ENCODE measurements around the gene ERCC6L2.

ERCC6L2 gene

DNA sequence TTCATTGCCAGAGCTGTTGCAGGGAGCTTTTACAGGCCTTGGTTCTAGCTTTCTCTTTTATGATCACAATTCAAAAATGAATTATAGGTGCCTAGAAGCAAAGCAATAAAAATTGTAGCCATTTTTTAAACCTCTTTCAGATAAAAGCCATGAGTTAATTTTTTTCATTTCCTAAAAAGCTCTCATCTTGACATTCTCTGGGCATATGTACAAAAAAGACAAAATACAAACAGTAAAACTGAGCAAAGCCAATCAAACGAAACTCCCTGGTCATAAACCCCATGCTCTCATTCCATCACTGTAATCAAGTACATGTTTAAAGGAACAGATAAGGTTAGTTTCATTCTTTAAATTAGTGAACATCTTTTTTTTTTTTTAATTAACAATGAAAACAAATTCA is 101.9 kb downstream of the ERCC6L2 start:
- H3K4me3 ChIP-seq (ENCODE audit: low read depth, low read length), result no peak overlapping the region

DNA sequence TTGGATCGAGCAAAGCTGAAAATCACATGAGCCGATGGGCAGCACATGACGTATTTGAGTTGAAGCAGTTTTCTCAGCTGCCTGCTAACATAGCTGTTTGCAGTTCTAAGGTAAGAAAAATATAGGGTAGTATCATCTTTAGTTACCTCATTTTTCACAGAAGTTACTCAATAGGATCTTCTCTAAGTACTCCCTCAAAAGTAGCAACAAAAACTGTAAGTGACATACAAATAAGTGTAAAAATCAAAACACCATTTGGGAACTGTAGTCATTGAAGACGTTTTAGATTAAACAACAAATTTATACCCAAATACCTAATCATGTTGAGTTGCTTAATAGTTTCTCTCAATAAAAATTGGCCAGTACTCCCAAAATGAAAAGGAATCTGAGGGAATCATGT is 102.6 kb downstream of the ERCC6L2 start:
- H3K4me3 ChIP-seq (ENCODE audit: low read depth, low read length), result no peak overlapping the region

DNA sequence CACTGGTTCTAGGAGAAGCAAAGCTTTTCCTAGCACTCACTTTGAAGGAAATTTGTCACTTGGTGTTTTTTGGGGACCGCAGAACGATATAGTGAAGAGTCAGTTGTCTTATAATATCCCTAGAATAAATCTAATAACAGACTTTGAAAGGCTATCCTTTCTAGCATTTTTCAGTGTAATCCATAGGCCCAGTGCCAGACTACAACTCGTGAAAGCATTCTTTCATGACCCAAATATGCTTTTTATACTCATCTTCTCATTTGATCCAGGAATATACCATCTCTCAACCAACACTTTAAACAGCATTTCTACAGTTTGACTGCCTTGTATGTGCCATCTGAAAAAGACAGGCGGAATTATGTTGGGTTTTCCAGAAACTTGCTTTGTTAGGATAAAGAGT is 104.0 kb downstream of the ERCC6L2 start:
- H3K4me3 ChIP-seq (ENCODE audit: low read depth, low read length), result no peak overlapping the region

DNA sequence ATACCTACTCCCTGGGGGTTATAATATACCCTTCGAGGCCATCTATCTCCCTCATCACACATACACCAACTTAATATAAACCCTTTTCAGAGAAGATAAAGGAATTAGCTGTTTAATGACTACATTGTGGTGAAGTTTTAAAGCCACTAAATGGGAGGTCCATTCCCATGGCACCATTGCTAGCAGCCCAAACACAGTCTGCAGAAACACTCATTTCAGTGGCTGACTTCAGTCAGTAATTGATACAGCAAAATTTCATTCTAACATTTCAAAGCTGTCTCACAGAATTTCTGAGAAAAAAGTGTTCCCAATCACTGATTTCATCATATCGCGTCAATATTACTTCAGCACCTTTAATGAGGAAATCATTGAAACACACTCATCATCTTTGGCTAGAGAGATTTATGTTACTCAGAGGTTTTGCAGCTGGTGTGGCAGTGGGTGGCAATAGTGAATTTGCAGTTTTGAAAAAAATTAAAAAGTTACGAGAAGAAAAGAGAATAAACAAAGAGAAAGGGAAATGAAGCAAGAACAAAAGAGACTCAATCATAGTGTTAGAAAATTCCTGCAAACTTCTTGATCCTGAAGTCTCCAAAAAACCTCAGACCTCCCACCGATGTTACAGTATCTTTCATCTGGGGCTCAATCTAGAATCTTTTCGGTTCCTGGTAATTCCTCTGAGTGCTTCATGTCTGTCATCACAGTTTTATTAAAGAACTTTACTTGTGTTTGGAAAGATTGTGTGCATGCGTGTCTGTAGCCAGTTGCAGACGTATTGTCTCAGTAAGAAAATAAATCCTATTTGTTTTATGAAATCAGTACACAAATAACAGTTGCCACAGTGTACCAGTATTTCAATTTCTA is 105.0 kb downstream of the ERCC6L2 start:
- no peak overlapping the region for H3K4me3 ChIP-seq (ENCODE audit: low read depth, low read length)

DNA sequence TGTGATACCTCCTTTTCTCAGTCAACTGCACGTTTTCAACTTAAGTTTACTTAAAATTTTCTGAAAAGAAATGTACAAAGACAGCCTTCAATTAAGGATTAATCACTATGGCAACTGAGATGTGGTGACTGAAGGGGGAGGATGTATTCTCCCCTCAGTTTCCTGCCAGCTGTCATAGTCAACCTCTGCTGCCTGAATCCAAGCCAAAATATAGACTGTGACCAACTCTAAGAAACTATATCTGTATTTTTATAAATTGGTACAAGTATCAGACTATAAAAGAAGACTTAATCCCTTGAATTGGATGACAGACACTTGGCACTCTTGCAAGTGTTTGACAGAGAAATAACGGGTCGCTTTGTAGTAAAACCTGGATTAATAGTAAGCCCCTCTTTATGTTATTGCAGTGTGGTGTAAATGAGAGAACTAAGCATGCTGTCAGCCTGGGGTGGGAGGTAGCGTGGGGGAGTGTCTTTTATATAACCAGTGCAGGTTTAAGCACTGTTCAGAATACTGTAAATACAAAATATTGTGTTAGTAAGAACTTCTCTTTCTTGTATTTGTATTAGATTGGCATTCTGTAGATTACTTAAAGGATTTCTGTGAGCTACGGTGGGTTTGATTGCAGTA is 106.4 kb downstream of the ERCC6L2 start:
- H3K4me3 ChIP-seq (ENCODE audit: low read depth, low read length), result no peak overlapping the region

DNA sequence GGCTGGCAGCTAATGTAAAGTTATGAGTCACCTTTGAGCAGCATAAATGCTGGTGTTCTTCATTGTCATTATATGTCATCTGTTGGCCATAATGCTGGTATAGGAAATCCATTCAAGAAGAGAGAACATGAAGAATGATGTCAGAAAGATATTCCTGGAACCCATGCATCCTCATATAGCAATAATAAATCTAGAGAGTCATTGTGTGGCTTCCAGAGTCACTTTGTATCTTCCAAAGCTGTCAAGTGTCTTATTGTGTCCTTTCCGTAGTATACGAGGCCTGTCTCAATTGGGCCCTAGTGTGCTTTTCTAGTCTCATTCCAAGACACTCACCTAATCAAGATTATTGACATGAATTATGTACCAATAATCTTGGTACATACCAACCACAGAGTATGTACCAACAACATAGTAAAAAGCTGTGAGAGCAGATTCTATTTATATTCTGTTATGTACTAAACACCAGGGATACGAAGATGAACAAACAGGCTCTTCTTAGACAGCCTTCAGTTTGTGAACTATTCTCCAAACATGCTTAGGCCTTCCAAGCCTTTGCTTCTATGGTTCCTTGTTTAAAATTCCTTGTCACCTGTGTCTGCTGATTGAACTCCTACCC is 110.1 kb downstream of the ERCC6L2 start:
- no peak overlapping the region for H3K4me3 ChIP-seq (ENCODE audit: low read depth, low read length)

DNA sequence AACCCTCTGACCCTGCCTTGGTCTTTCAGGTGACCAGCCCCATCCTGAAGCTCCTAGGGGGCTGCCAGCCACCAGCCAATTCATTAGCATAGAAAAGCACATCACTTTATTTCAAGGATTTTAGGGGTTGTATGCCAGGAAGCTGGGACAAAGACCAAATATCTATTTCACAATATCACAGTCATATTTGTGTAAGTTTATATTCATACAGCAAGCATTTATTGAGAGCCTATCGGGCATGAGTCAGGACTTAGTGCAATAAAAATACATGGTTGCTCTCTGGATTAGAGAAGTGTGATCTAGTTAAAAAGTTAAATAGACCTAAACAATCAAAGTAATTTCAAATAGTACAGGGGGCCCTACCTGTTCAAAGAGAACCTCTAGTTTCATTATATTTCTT is 113.8 kb downstream of the ERCC6L2 start:
- no peak overlapping the region for H3K4me3 ChIP-seq (ENCODE audit: low read depth, low read length)

DNA sequence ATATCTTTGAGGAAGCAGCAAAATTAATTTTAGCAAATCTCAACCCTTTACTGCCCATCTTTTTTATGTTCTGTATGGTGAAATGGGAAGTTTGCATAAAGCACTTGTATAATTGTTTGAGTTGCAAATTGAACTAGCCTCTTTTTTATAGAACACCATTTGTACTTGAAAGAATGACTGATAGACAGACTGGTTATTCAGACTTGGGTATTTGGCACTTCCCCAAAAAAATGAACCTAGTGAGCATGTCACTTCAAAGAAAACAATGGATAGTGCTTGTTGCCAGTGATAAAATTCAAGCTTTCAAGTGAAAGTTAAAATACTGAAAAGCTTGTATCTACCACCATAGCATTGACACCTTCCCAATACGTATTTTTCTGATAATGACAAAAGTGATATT is 115.8 kb downstream of the ERCC6L2 start:
- H3K4me3 ChIP-seq (ENCODE audit: low read depth, low read length), result no peak overlapping the region

DNA sequence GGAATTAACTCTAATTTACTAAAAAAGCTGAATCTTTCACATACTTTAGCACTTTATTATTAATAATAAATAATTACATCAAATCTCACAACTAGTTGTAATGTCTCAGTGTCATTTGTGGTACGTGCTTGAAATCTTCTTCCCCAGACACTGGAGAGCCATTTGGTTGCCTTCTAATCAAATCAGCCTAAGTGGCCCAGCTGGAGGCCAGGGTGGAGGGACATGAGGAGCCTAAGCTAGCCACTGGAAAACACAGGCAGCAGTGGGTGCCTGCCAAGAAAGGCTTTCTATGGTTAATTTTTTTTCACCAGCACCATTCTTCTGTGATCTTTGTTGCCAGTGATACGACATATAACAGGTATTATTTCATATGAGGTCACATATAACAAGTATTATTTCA is 117.0 kb downstream of the ERCC6L2 start:
- H3K4me3 ChIP-seq (ENCODE audit: low read depth, low read length), result no peak overlapping the region

DNA sequence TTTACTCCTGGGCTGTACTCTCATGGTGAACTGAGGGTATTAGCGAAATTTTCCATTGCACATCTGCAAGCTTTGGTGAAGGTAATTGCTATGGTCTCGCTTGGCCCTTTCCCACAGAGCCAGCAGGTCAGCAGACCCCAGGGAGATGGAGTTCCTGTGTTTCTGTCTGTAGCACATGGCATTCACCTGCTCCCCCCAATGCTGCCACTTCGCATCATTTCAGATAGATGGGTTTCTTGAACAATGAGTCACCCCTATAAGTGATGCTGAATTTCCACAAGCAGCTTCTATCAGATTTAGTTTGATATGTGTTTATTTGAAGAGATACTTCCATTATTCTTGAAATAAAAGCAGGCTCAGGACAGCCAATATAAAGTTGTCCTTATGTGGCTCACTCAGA is 117.8 kb downstream of the ERCC6L2 start:
- H3K4me3 ChIP-seq (ENCODE audit: low read depth, low read length), result no peak overlapping the region

DNA sequence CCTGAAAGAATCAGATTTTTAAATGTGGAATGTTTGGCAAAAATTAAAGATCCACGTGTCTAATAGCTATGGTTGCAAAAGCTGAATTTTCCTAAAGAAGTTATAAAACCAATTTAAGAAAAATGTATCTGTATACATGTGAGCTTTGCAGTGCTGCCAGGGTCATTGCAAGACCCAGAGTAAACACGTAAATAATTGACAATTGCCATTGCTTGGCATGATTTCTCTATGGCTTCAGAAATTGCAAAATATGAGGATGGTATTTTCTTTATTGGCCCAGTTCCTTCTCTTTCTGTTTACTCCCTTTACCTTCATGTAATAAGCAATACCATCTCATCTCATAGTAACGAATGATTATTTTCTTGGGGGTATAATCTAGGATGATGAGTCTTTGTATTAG is 123.9 kb downstream of the ERCC6L2 start:
- no peak overlapping the region for H3K4me3 ChIP-seq (ENCODE audit: low read depth, low read length)

DNA sequence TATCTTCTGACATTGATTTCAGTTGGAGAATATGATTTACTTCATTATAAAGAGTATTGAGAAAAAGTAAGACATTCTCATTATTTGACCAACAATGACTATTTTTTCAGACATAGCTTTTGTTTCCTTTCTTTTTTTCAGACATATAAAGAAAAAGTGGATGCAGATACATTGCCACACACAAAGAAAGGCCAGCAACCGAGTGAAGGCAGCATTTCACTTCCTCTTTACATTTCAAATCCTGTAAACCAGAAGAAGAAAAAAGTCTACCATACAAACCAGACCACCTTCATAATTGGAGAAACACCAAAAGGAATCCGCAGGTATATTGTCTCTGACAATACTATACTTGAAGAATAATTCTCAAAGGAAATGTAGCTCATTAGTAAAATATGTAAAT is 128.9 kb downstream of the ERCC6L2 start:
- H3K4me3 ChIP-seq (ENCODE audit: low read depth, low read length), result no peak overlapping the region

DNA sequence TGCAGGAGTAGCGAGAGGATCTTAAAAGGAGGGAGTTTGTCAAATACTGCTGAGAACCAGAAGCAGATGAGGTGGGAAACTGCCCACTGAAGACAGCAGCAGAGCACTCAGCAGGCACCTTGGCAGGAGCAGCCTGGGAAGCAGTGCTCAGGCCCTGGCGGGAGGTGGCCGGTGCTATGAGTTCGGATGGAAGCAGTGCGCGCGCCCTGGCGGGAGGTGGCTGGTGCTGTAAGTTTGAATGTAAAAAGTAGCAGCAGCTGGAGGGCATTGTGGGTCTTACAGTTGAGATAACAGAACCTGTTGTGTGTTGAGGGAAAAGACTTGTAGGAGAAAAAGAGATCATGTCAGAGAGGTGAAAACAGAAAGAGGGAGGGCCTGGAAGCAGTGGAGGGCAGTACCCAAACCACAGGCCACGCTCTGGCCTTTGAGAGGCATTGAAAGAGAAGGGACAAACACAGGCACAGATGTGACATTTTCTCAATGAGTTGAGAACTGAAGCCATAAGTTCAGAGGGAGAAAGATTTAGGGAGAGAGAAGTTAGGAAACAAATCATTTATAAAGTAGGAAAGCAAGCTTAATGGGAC is 130.9 kb downstream of the ERCC6L2 start:
- no peak overlapping the region for H3K4me3 ChIP-seq (ENCODE audit: low read depth, low read length)

DNA sequence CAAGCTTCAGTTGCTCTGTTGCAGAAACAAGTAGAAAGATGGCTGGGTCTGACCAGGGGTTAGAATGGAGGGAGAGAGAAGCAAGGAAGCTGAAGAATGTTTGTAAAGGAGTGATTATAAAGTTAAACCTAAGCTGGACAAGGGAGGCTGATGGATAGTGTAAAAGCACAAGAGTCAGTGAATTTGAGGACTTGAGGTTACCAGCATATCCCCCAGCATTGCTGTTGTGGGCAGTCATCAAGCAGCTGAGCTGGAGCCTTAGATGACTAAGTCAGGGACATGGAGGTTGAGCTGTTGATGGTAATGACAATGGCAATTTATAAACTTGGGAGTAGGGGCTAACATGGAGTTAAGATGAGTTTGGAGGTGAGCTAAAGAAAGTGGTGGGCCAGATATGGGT is 131.5 kb downstream of the ERCC6L2 start:
- no peak overlapping the region for H3K4me3 ChIP-seq (ENCODE audit: low read depth, low read length)

DNA sequence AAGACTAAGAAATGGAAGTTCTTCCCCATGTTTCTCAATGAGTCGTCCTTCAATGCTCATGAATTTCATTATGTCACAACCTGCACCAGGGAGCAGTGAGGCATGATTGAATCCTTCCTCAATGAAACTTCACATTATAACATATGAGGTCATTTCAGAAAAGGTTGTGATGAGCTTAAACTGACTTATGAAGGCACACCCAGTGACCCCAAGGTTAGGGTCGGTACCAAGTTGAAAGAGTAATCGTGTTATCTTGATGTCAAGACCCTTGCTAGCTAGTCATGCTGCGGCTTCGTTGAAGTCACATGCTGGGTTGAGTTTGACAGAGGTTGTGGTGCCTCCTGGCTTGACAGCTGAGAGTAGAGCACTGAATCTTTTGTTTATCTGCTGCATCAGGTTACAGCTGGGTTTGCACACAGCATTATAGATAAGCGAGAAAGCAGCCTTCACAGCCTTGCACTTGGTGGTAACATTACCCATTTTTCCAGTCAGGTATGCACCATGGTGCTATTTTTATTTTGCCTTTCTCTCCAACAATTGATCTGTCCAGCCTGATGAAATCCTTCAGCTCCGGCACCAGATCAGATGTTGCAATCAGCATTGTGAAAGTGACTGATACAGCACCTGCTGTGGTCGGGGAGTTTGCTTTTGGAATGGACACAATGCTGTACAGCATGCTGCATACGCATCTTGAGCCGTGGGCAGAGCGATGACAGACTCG is 133.2 kb downstream of the ERCC6L2 start:
- no peak overlapping the region for H3K4me3 ChIP-seq (ENCODE audit: low read depth, low read length)

DNA sequence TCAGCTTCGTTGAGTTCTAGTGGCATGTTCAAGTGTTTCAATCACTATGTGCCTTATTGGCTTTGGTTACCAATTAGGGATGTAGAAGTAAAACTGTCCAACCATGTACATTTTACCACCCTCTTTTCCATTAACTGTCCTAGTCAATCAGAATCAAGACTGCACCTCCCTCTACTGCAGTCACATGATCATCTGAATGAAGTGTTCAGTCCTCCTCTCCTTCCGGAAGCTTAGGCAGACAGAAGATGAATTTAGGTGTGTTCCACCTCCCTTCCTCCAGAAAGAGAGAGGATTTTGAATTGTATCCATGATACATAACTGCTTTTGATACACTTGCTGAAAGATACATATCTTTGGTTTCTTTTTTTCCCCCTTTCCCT is 133.7 kb downstream of the ERCC6L2 start:
- H3K4me3 ChIP-seq (ENCODE audit: low read depth, low read length), result no peak overlapping the region

DNA sequence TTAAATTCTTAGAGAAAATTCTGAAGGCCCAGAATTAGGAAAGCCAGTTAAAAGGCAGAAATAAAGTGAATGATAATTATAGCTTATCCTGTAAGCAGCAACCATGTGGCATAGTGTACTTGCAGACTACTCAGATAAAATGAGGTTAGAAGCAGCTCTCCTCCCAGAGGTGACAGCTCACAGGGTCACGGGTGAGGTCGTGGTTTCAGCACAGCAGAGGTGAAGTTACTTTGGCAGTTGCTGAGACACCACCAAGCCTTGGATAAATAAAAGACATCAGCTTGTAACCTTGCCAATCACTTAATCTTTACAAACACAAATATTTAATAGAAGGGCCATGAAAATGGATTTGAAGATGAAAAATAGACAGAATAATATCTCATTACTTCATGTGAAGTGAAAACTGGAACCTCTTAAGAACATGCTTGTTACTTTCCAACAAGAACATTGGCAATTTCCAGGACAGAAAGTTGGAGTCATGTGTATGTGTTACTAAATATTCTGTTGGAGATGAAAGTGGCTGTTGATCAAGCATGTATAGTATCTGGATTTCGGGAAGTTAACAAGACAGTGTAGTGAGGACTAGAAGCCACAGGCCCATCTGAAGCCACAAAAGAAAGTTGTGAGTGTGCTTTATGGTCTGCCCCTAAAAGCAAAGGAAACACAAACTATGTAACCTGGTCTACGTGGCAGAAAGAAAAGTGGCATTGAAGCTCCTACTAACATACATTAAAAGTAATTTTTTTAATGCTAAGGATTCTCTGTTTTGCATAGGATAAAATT is 134.4 kb downstream of the ERCC6L2 start:
- no peak overlapping the region for H3K4me3 ChIP-seq (ENCODE audit: low read depth, low read length)

DNA sequence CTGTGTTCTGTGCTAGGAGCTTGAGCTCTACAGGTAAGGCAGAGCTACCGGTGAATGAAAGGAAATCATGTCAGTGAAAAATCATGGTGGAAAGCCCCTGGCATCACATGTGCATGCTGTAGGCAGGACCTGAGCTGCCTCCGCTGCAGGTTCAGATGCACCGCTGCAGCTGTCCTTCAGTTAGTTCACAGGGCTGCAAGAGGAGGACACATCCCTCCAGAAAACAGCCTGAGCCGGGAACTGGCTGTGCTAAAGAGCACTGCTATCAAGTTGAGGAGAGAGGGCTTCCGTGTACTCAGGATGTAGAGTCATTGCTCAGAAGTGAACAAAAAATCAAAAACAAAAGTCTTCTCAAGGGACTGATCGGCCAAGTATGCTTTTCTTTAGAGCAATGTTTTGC is 138.6 kb downstream of the ERCC6L2 start:
- H3K4me3 ChIP-seq (ENCODE audit: low read depth, low read length), result no peak overlapping the region

DNA sequence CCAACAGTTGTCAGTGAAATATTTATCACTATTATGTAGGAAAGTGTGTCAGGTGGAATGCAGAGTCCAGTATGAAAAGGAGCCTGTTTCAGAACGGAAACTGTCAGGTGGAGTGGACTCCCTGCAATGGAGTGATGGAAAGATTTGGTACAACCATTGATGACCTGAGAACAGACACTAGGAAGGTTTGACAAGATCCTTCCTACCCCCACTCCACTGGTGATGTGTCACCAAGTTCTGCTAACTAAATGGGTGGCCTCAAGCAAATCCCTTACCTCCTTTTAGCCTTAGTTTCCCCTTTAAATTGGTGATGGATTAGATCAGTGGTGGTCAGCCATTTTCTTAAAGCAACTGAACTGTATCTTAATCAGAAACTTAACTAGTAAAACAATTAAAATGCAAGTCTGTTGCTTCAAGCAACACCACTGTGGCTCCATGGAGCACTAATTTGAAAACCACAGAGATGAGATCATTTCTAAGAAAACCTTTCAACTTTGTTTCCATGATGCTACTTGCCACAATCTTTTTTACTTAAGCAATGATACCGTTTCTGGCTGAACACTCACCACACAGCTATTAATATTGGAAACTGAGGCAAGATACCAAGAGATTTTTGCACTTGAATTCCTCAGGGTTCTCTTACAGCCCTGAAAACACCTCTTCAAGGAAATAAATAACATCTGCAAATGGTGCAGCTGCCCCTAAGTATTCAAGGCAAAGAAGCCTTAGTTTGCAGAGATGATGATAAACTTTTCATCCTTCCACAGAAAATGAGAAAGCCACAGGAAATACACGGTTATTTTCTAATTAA is 140.6 kb downstream of the ERCC6L2 start:
- H3K4me3 ChIP-seq (ENCODE audit: low read depth, low read length), result no peak overlapping the region
